Stimulated activated CD8-positive, alpha-beta memory T cell treated with anti-CD3 and anti-CD28 coated beads, Interleukin-2, amount 100 ng/mL, for 48 hours (primary cell): ENCODE measurements around the gene PIAS1.
"Not testable (repeated sequence)": the region's sequence is repeated elsewhere in the genome, so short reads cannot be mapped to it uniquely, and the experiment has no call there.

Source experiments
- DNase-seq, 2 donors: peaks; one replicate each; pipeline ENCODE4 v3.0.0-alpha.2; 2020; ENCODE audit warnings: low read depth in 2 of 2

The PIAS1 gene

GRCh38 chr15:68183616-68184315 is 129.7 kb downstream of the PIAS1 start:
- no peak for DNase-seq

GRCh38 chr15:68184616-68185480 is 130.7 kb downstream of the PIAS1 start:
- no peak for DNase-seq

GRCh38 chr15:68186671-68187397 is 132.7 kb downstream of the PIAS1 start:
- no peak for DNase-seq

GRCh38 chr15:68187559-68187958 is 133.4 kb downstream of the PIAS1 start:
- DNase-seq, result no peak

- DNase-seq, result no peak
Measured at GRCh38 chr15:68188647-68189046, 134.5 kb downstream of the PIAS1 start.

- DNase-seq, result no peak
Measured at GRCh38 chr15:68190048-68190447, 135.9 kb downstream of the PIAS1 start.

GRCh38 chr15:68191555-68191954 is 137.4 kb downstream of the PIAS1 start:
- no peak for DNase-seq

GRCh38 chr15:68192117-68192516 is 138.0 kb downstream of the PIAS1 start:
- no peak for DNase-seq

- no peak for DNase-seq
Measured at GRCh38 chr15:68192804-68193486, 138.8 kb downstream of the PIAS1 start.

GRCh38 chr15:68195336-68196112 is 141.4 kb downstream of the PIAS1 start:
- DNase-seq, result no peak

- no peak for DNase-seq
Measured at GRCh38 chr15:68196445-68197169, 142.5 kb downstream of the PIAS1 start.

- no peak for DNase-seq
Measured at GRCh38 chr15:68197170-68197492, 143.0 kb downstream of the PIAS1 start.

GRCh38 chr15:68197661-68198437 is 143.7 kb downstream of the PIAS1 start:
- no peak for DNase-seq

GRCh38 chr15:68199340-68199739 is 145.2 kb downstream of the PIAS1 start:
- DNase-seq, result no peak

GRCh38 chr15:68200016-68200861 is 146.1 kb downstream of the PIAS1 start:
- DNase-seq, result no peak

GRCh38 chr15:68201153-68201878 is 147.2 kb downstream of the PIAS1 start:
- no peak for DNase-seq

GRCh38 chr15:68201879-68202261 is 147.8 kb downstream of the PIAS1 start:
- DNase-seq, result no peak

GRCh38 chr15:68202994-68203393 is 148.9 kb downstream of the PIAS1 start:
- DNase-seq, result not testable (repeated sequence)
